Caco-2 (cell line): ENCODE measurements around the gene KAT2A. TPM values are rescaled to one million over a fixed set of nuclear protein-coding genes. Genes with fewer than 3 reads are reported as not detected.

Experiments used
- BruUV-seq: library from RNA; stranded (reverse); fragments of 400-500 nt; replicated peaks from 2 replicates; lab custom pipeline; 2021; lab: Mats Ljungman, UMichigan
- CTCF ChIA-PET: fragments of 300-600 bp; sonication (Branson Sonifier 250); formaldehyde crosslinking; loops from one replicate; lab custom pipeline; 2022; ENCODE audit warnings: antibody characterized with exemption; lab: Charles Lee
- POLR2A ChIA-PET: fragments of 300-600 bp; sonication (Branson Sonifier 250); formaldehyde crosslinking; loops from one replicate; lab custom pipeline; 2022; ENCODE audit warnings: antibody characterized with exemption; lab: Charles Lee
- DNase-seq, 2 experiments: peaks; one replicate each; pipeline versions ENCODE4 v3.0.0 to v3.0.0-alpha.2; 2020 to 2022
- H3K27me3 ChIP-seq: replicated peaks from 2 replicates; pipeline ENCODE4 v1.6.0; 2011; ENCODE audit warnings: low read length; ENCODE audit not compliant: control insufficient read depth, insufficient read depth
- H3K36me3 ChIP-seq: 2 replicates; pipeline ENCODE4 v1.5.1; 2011; ENCODE audit warnings: low read length; ENCODE audit not compliant: control insufficient read depth, insufficient read depth
- H3K4me1 ChIP-seq: fragments of 250-450 bp; sonication (Bioruptor Pico); 2 replicates; pipeline ENCODE4 v1.5.1; 2020; ENCODE audit warnings: mild to moderate bottlenecking
- H3K4me3 ChIP-seq: 2 replicates; pipeline ENCODE4 v1.5.1; 2011; ENCODE audit warnings: low read depth, mild to moderate bottlenecking, control low read depth, low read length
- H3K9me3 ChIP-seq: fragments of 250-450 bp; sonication (Bioruptor Pico); 2 replicates; pipeline ENCODE4 v1.5.1; 2020; ENCODE audit warnings: mild to moderate bottlenecking, moderate library complexity
- H3K27ac Mint-ChIP-seq: one replicate; pipeline ENCODE4 v1.8.0; 2022; ENCODE audit warnings: mixed read lengths; ENCODE audit not compliant: unreplicated experiment
- H3K27me3 Mint-ChIP-seq: one replicate; pipeline ENCODE4 v1.8.0; 2022; ENCODE audit warnings: mixed read lengths; ENCODE audit not compliant: insufficient read depth, unreplicated experiment
- H3K36me3 Mint-ChIP-seq: one replicate; pipeline ENCODE4 v1.8.0; 2022; ENCODE audit warnings: mild to moderate bottlenecking, mixed read lengths; ENCODE audit not compliant: insufficient read depth, unreplicated experiment
- H3K4me1 Mint-ChIP-seq: one replicate; pipeline ENCODE4 v1.8.0; 2022; ENCODE audit warnings: low read depth, mixed read lengths; ENCODE audit not compliant: unreplicated experiment
- H3K4me3 Mint-ChIP-seq: one replicate; pipeline ENCODE4 v1.8.0; 2022; ENCODE audit warnings: mild to moderate bottlenecking, moderate library complexity, mixed read lengths; ENCODE audit not compliant: unreplicated experiment
- H3K9me3 Mint-ChIP-seq: one replicate; pipeline ENCODE4 v1.8.0; 2022; ENCODE audit warnings: mixed read lengths; ENCODE audit not compliant: unreplicated experiment
- intact Hi-C: fragments of 100-400 bp; cut with micrococcal nuclease; formaldehyde crosslinking; loops from one replicate; pipeline ENCODE4 v1.10.0; 2022; ENCODE audit not compliant: unreplicated experiment
- total RNA-seq: library from RNA; stranded (reverse); gene quantifications from 2 replicates; pipeline ENCODE4 v1.2.3, GENCODE V29; 2022
- TF ChIP-seq, protein P1 (sequence below), 2 experiments: fragments of 200-600 bp in 1 of 2; IDR thresholded peaks; 1 replicate in 1 of 2; 2 replicates in 1 of 2; pipeline versions ENCODE4 v1.5.1 to v1.8.0; 2011 to 2022; ENCODE audit warnings: antibody characterized with exemption in 1 of 2, control low read depth in 1 of 2, inconsistent platforms in 1 of 2, low read depth in 1 of 2, low read length in 1 of 2, mild to moderate bottlenecking in 1 of 2, moderate library complexity in 1 of 2; ENCODE audit not compliant: insufficient read depth in 1 of 2, severe bottlenecking in 1 of 2, unreplicated experiment in 1 of 2

The KAT2A gene
- total RNA-seq, 1 experiment from 2014 or later: 46.5 TPM

GRCh38 chr17:42124256-42124655, 3.1 kb upstream of the KAT2A start:
- H3K27ac Mint-ChIP-seq: no peak overlapping the region
- H3K36me3 Mint-ChIP-seq: peaks cover 60% of the 10 kb centered on the region
- no peak overlapping the region for H3K4me3 ChIP-seq
- TF ChIP-seq, protein P1, sequence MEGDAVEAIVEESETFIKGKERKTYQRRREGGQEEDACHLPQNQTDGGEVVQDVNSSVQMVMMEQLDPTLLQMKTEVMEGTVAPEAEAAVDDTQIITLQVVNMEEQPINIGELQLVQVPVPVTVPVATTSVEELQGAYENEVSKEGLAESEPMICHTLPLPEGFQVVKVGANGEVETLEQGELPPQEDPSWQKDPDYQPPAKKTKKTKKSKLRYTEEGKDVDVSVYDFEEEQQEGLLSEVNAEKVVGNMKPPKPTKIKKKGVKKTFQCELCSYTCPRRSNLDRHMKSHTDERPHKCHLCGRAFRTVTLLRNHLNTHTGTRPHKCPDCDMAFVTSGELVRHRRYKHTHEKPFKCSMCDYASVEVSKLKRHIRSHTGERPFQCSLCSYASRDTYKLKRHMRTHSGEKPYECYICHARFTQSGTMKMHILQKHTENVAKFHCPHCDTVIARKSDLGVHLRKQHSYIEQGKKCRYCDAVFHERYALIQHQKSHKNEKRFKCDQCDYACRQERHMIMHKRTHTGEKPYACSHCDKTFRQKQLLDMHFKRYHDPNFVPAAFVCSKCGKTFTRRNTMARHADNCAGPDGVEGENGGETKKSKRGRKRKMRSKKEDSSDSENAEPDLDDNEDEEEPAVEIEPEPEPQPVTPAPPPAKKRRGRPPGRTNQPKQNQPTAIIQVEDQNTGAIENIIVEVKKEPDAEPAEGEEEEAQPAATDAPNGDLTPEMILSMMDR (IDR thresholded peaks at IDR 0.05; ENCODE audit: insufficient read depth in 1 of 2, low read depth in 1 of 2, low read length in 1 of 2, severe bottlenecking in 1 of 2, unreplicated experiment in 1 of 2): no peak
- DNase-seq: no peak
- H3K36me3 ChIP-seq: peaks cover 1% of the 10 kb centered on the region; the same call in 1 of the 2 replicates
- peaks cover 6% of the 10 kb centered on the region for H3K4me1 ChIP-seq
- no peaks in the 10 kb centered on the region for H3K4me1 Mint-ChIP-seq
- ChIA-PET CTCF (interaction anchor here (0.7 kb wide), 1 partner anchor 80 kb away, joined by 8 read pairs; no protein-coding TSS in a partner anchor), POLR2A (no interaction called here)
- H3K27me3 ChIP-seq: no peaks in the 10 kb centered on the region
- H3K9me3 ChIP-seq: no peaks in the 10 kb centered on the region
- intact Hi-C loops: loop anchor here (5.0 kb wide), 1 partner anchor 58 kb away; the partner anchor contains the start of gene KCNH4
- H3K4me3 Mint-ChIP-seq: no peak overlapping the region
- no TSS peak for BruUV-seq
- H3K27me3 Mint-ChIP-seq: no peaks in the 10 kb centered on the region
- no peaks in the 10 kb centered on the region for H3K9me3 Mint-ChIP-seq

DNA sequence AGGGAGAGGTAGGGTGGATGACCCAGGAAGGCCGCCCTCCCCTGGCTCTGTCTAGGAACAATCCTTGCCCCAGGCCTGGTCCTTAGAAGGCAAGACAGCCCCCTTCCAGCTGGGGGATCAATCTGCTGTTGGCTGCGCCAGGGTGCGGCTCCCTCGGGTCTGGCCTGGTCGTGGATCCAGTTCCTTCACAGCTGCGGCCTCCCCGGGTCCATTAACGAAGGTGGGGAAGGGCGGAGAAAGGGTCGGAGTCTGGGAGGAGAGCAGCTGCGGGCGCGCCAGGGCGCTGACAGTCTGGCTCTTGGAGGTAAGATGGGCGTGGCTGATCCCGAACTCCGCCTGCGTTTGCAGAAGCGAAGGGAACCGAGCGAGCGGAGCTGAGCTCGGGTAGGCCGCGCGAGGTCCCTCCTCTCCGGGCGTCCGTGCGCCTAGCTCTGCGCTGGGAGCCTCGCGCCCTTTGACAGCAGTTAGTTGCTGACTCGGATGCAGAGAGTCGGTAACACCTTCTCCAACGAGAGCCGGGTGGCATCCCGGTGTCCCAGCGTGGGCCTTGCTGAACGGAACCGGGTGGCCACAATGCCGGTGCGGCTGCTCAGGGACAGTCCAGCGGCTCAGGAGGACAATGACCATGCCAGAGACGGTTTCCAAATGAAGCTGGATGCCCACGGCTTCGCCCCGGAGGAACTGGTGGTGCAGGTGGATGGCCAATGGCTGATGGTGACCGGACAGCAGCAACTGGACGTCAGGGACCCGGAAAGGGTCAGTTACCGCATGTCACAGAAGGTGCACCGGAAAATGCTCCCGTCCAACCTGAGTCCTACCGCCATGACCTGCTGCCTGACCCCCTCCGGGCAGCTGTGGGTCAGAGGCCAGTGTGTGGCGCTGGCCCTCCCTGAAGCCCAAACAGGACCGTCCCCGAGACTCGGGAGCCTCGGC, 1.5 kb upstream of the KAT2A start, which contains the start of gene HSPB9:
Gene HSPB9, plus strand, starts transcription at position 434 of the 933 bp plus-strand sequence. Its CDS starts 47 bp downstream, at position 481.
- ChIA-PET CTCF (interaction anchor here (1.0 to 1.7 kb wide), 2 partner anchors 31 to 59 kb away, joined by 4 read pairs; partner anchors contain the start of gene KCNH4), POLR2A (no interaction called here)
- Histone ChIP-seq H3K9me3 (no peaks in the 10 kb centered on the region), H3K27me3 (no peaks in the 10 kb centered on the region), H3K4me3 (no peak within 1 kb of the TSS), H3K36me3 (no peaks in the 10 kb centered on the region; the same call in 1 of the 2 replicates), H3K4me1 (peaks cover 6% of the 10 kb centered on the region)
- TF ChIP-seq, protein P1 (IDR thresholded peaks at IDR 0.05; ENCODE audit: insufficient read depth in 1 of 2, low read depth in 1 of 2, low read length in 1 of 2, severe bottlenecking in 1 of 2, unreplicated experiment in 1 of 2): no peak
- H3K4me3 Mint-ChIP-seq: peak within 1 kb of the TSS; percentile 59
- peak within 1 kb of the TSS; percentile 29 for H3K27ac Mint-ChIP-seq
- no peaks in the 10 kb centered on the region for H3K9me3 Mint-ChIP-seq
- DNase-seq: no peak
- H3K36me3 Mint-ChIP-seq: peaks cover 50% of the 10 kb centered on the region
- H3K4me1 Mint-ChIP-seq: no peaks in the 10 kb centered on the region
- intact Hi-C loops: loop anchor here (5.0 kb wide), 1 partner anchor 60 kb away; the partner anchor contains the start of gene KCNH4
- H3K27me3 Mint-ChIP-seq: no peaks in the 10 kb centered on the region
- BruUV-seq: no TSS peak

GRCh38 chr17:42120161-42120769, 902 bp downstream of the KAT2A start:
- TF ChIP-seq, protein P1 (IDR thresholded peaks at IDR 0.05; ENCODE audit: insufficient read depth in 1 of 2, low read depth in 1 of 2, low read length in 1 of 2, severe bottlenecking in 1 of 2, unreplicated experiment in 1 of 2): no peak
- no peak for DNase-seq
- H3K4me3 Mint-ChIP-seq: peak overlapping the region; percentile 59
- POLR2A ChIA-PET: interaction anchor here (0.6 to 0.9 kb wide), 3 partner anchors 94 to 103 kb away, joined by 4 to 7 read pairs (median 6); partner anchors contain the start of genes DNAJC7 and NKIRAS2
- no peaks in the 10 kb centered on the region for H3K27me3 Mint-ChIP-seq
- intact Hi-C loops: loop anchor here (2.0 to 5.0 kb wide), 2 partner anchors 62 to 287 kb away; partner anchors contain the start of gene KCNH4
- no peaks in the 10 kb centered on the region for H3K9me3 Mint-ChIP-seq
- no peak overlapping the region for H3K27ac Mint-ChIP-seq
- Histone ChIP-seq H3K4me1 (peaks cover 6% of the 10 kb centered on the region), H3K9me3 (no peaks in the 10 kb centered on the region), H3K4me3 (peak overlapping the region; percentile 76), H3K36me3 (no peaks in the 10 kb centered on the region; the same call in none of the 2 replicates), H3K27me3 (no peaks in the 10 kb centered on the region)
- no peaks in the 10 kb centered on the region for H3K4me1 Mint-ChIP-seq
- peaks cover 41% of the 10 kb centered on the region for H3K36me3 Mint-ChIP-seq
- BruUV-seq: TSS peak; percentile 39
- CTCF ChIA-PET: interaction anchor here (0.6 to 1.8 kb wide), 12 partner anchors 9 to 1644 kb away, joined by 3 to 7 read pairs (median 4); partner anchors contain the start of genes KCNH4, NKIRAS2 and ODAD4
